HEK293 (cell line): Measurements from ENCODE around the gene MCU.

Experiments used
- CTCF ChIA-PET: fragments of 350-600 bp; formaldehyde crosslinking; extraction: SDS; loops from one replicate; lab custom pipeline; 2021; ENCODE audit warnings: antibody characterized with exemption; lab: Yijun Ruan, JAX
- POLR2A ChIA-PET: fragments of 300-600 bp; formaldehyde crosslinking; extraction: SDS; loops from one replicate; lab custom pipeline; 2020; ENCODE audit warnings: antibody characterized with exemption, inconsistent platforms; lab: Yijun Ruan, JAX
- H3K27ac ChIP-seq: fragments of 200-500 bp; sonication (Bioruptor generic); 2 replicates; pipeline ENCODE4 v1.5.1; 2014; ENCODE audit warnings: low read depth, low read length, control low read depth, inconsistent platforms; ENCODE audit errors: extremely low read depth
- H3K36me3 ChIP-seq, 2 experiments: fragments of 200-500 bp in 1 of 2; sonication (Bioruptor generic) in 1 of 2; 1 replicate in 1 of 2; 2 replicates in 1 of 2; pipeline ENCODE4 v1.5.1; 2014 to 2017; ENCODE audit warnings: inconsistent platforms in 2 of 2, low read length in 2 of 2; ENCODE audit not compliant: control insufficient read depth in 2 of 2, insufficient read depth in 1 of 2
- H3K4me1 ChIP-seq: fragments of 200-500 bp; sonication (Bioruptor generic); 2 replicates; pipeline ENCODE4 v1.5.1; 2014; ENCODE audit warnings: mild to moderate bottlenecking, low read length, inconsistent platforms; ENCODE audit not compliant: control insufficient read depth, insufficient read depth
- H3K4me3 ChIP-seq: 2 replicates; pipeline ENCODE4 v1.5.1; 2011; ENCODE audit warnings: low read depth, mild to moderate bottlenecking, control low read depth, low read length, moderate library complexity
- H3K9me3 ChIP-seq: fragments of 200-500 bp; sonication (Bioruptor generic); 2 replicates; pipeline ENCODE4 v1.5.1; 2014; ENCODE audit warnings: low read depth, low read length, inconsistent platforms; ENCODE audit not compliant: control insufficient read depth, insufficient read depth
- BCL6B ChIP-seq: fragments of 450-650 bp; formaldehyde crosslinking; IDR thresholded peaks from 2 replicates; pipeline ENCODE4 v1.5.1; 2017; ENCODE audit warnings: missing biosample characterization, missing genetic modification characterization
- GLIS2 ChIP-seq: fragments of 450-650 bp; formaldehyde crosslinking; IDR thresholded peaks from 2 replicates; pipeline ENCODE4 v1.5.1; 2016; ENCODE audit warnings: missing biosample characterization, missing genetic modification characterization
- SALL2 ChIP-seq: fragments of 450-650 bp; formaldehyde crosslinking; IDR thresholded peaks from 2 replicates; pipeline ENCODE4 v1.5.0; 2017; ENCODE audit warnings: missing biosample characterization, mild to moderate bottlenecking, missing genetic modification characterization, borderline replicate concordance
- SP3 ChIP-seq: fragments of 450-650 bp; formaldehyde crosslinking; IDR thresholded peaks from 2 replicates; pipeline ENCODE4 v1.5.1; 2016; ENCODE audit warnings: missing biosample characterization, missing genetic modification characterization
- WT1 ChIP-seq: fragments of 450-650 bp; formaldehyde crosslinking; IDR thresholded peaks from 2 replicates; pipeline ENCODE4 v1.5.1; 2016; ENCODE audit warnings: missing biosample characterization, missing genetic modification characterization
- ZBTB20 ChIP-seq: fragments of 450-650 bp; formaldehyde crosslinking; IDR thresholded peaks from 2 replicates; pipeline ENCODE4 v1.5.1; 2016; ENCODE audit warnings: missing biosample characterization, missing genetic modification characterization
- ZBTB48 ChIP-seq: fragments of 450-650 bp; formaldehyde crosslinking; IDR thresholded peaks from 2 replicates; pipeline ENCODE4 v1.5.1; 2016; ENCODE audit warnings: missing biosample characterization, missing genetic modification characterization
- ZBTB7A ChIP-seq: fragments of 450-650 bp; formaldehyde crosslinking; IDR thresholded peaks from 2 replicates; pipeline ENCODE4 v1.5.1; 2016; ENCODE audit warnings: low read depth, missing biosample characterization, missing genetic modification characterization
- ZBTB8A ChIP-seq: fragments of 450-650 bp; formaldehyde crosslinking; IDR thresholded peaks from 2 replicates; pipeline ENCODE4 v1.5.1; 2016; ENCODE audit warnings: missing biosample characterization, missing genetic modification characterization
- ZNF174 ChIP-seq: fragments of 450-650 bp; formaldehyde crosslinking; IDR thresholded peaks from 2 replicates; pipeline ENCODE4 v1.5.0; 2017; ENCODE audit warnings: missing biosample characterization, mild to moderate bottlenecking, missing genetic modification characterization
- ZNF175 ChIP-seq: fragments of 450-650 bp; formaldehyde crosslinking; IDR thresholded peaks from 2 replicates; pipeline ENCODE4 v1.5.1; 2016; ENCODE audit warnings: missing biosample characterization, missing genetic modification characterization
- ZNF26 ChIP-seq: fragments of 450-650 bp; formaldehyde crosslinking; IDR thresholded peaks from 2 replicates; pipeline ENCODE4 v1.5.1; 2016; ENCODE audit warnings: missing biosample characterization, missing genetic modification characterization
- ZNF341 ChIP-seq: fragments of 450-650 bp; formaldehyde crosslinking; IDR thresholded peaks from 2 replicates; pipeline ENCODE4; 2016; ENCODE audit warnings: low read depth, missing biosample characterization, missing genetic modification characterization
- ZNF366 ChIP-seq: fragments of 450-650 bp; formaldehyde crosslinking; conservative IDR thresholded peaks from 2 replicates; pipeline ENCODE4 v1.5.1; 2016; ENCODE audit warnings: missing biosample characterization, missing genetic modification characterization
- ZNF416 ChIP-seq: fragments of 450-650 bp; formaldehyde crosslinking; IDR thresholded peaks from 2 replicates; pipeline ENCODE4 v1.5.1; 2016; ENCODE audit warnings: missing biosample characterization, missing genetic modification characterization
- ZNF433 ChIP-seq: fragments of 450-650 bp; formaldehyde crosslinking; IDR thresholded peaks from 2 replicates; pipeline ENCODE4 v1.5.1; 2016; ENCODE audit warnings: missing biosample characterization, missing genetic modification characterization, low read depth
- ZNF549 ChIP-seq: fragments of 450-650 bp; IDR thresholded peaks from 2 replicates; pipeline ENCODE4 v1.5.1; 2018; ENCODE audit warnings: missing biosample characterization, missing genetic modification characterization, mild to moderate bottlenecking, inconsistent platforms, moderate library complexity
- ZNF658 ChIP-seq: fragments of 450-650 bp; formaldehyde crosslinking; IDR thresholded peaks from 2 replicates; pipeline ENCODE4; 2016; ENCODE audit warnings: missing biosample characterization, missing genetic modification characterization
- ZNF777 ChIP-seq: fragments of 450-650 bp; formaldehyde crosslinking; IDR thresholded peaks from 2 replicates; pipeline ENCODE4 v1.5.1; 2017; ENCODE audit warnings: missing biosample characterization, missing genetic modification characterization, borderline replicate concordance
- ZNF785 ChIP-seq: fragments of 450-650 bp; formaldehyde crosslinking; IDR thresholded peaks from 2 replicates; pipeline ENCODE4 v1.5.1; 2016; ENCODE audit warnings: missing biosample characterization, missing genetic modification characterization
- ZNF792 ChIP-seq: fragments of 450-650 bp; formaldehyde crosslinking; IDR thresholded peaks from 2 replicates; pipeline ENCODE4 v1.5.1; 2016; ENCODE audit warnings: missing biosample characterization, missing genetic modification characterization
- ZNF837 ChIP-seq: fragments of 450-650 bp; formaldehyde crosslinking; IDR thresholded peaks from 2 replicates; pipeline ENCODE4 v1.5.1; 2016; ENCODE audit warnings: missing biosample characterization, missing genetic modification characterization
- ZSCAN16 ChIP-seq: fragments of 450-650 bp; formaldehyde crosslinking; IDR thresholded peaks from 2 replicates; pipeline ENCODE4 v1.5.1; 2016; ENCODE audit warnings: missing biosample characterization, missing genetic modification characterization
- TF ChIP-seq, protein P1 (sequence below): fragments of 450-650 bp; formaldehyde crosslinking; IDR thresholded peaks from 2 replicates; pipeline ENCODE4 v1.5.1; 2016; ENCODE audit warnings: missing biosample characterization, missing genetic modification characterization
- TF ChIP-seq, protein P2 (sequence below): fragments of 450-650 bp; formaldehyde crosslinking; IDR thresholded peaks from 2 replicates; pipeline ENCODE4 v1.5.1; 2016; ENCODE audit warnings: missing biosample characterization, missing genetic modification characterization, borderline replicate concordance

The MCU gene

GRCh38 chr10:72881291-72881690 lies 189.3 kb downstream of the MCU start:
- Histone ChIP-seq H3K4me3 (no peak overlapping the region), H3K9me3 (no peaks in the 10 kb centered on the region), H3K36me3 (peaks cover 0 to 12% of the 10 kb centered on the region in 2 experiments; a peak in 2 of 3 replicates), H3K4me1 (no peaks in the 10 kb centered on the region), H3K27ac (no peak overlapping the region)
- TF ChIP-seq, protein P1, sequence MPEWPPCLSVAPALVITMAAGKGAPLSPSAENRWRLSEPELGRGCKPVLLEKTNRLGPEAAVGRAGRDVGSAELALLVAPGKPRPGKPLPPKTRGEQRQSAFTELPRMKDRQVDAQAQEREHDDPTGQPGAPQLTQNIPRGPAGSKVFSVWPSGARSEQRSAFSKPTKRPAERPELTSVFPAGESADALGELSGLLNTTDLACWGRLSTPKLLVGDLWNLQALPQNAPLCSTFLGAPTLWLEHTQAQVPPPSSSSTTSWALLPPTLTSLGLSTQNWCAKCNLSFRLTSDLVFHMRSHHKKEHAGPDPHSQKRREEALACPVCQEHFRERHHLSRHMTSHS = no peak
- TF ChIP-seq ZBTB7A (tag by site-specific recombination) = no peak
- no peak for TF ChIP-seq ZBTB8A (tag by site-specific recombination)
- no peak for TF ChIP-seq ZNF777
- no peak for TF ChIP-seq ZNF175 (tag by site-specific recombination)
- no peak for TF ChIP-seq ZNF416 (tag by site-specific recombination)
- CTCF ChIA-PET = no interaction called here
- POLR2A ChIA-PET = no interaction called here

DNA sequence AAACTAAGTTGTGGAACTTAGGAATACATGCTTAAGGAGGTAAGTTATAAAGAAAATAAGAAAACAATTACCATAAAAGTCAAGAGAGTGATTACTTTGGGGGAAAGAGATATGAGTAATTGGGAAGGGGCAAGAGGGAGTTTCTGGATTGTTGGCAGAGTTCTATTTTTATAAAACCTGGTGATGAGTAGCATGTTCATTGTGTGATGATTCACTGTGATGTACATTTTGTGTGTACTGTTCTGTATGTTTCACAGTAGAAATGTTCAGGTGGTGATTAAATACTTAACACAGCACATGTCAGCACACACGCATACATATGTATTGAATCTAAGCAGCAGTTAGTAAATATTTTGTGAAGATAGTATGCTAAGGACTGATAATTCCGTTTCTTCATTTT lies 191.9 kb downstream of the MCU start:
- H3K36me3 ChIP-seq = peaks cover 0 to 18% of the 10 kb centered on the region in 2 experiments; a peak in 1 of 3 replicates
- no peak for TF ChIP-seq ZNF837 (tag by site-specific recombination)
- TF ChIP-seq, all 188 proteins: peak for 0

DNA sequence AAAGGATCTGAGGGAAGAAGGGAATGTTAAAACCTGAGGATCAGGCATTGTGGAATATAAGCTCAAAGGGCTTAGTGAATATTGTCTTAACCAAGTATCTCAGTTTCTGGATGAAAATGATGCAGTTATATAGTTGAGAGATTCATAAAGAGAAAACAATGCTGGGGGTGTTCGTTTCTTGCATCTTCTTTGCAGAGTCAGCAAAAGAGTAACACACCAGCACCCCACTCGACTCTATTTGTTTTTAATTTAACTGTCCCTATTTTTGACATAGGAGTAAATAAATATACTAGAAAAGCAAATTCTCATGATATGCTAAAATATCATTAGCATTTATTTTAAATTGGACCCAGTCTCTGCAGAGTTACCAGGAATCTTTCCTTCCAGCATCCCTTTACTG lies 194.0 kb downstream of the MCU start:
- H3K27ac ChIP-seq = no peak overlapping the region
- TF ChIP-seq ZSCAN16 (tag by site-specific recombination) = no peak
- TF ChIP-seq ZNF366 = no peak
- TF ChIP-seq ZNF792 (tag by site-specific recombination) = no peak
- no peak for TF ChIP-seq SP3 (tag by site-specific recombination)
- TF ChIP-seq ZNF341 (tag by site-specific recombination) = no peak
- no peak for TF ChIP-seq ZNF433
- no peak for TF ChIP-seq GLIS2
- no peaks in the 10 kb centered on the region; the same call in 1 of the 2 replicates for H3K4me1 ChIP-seq
- no peaks in the 10 kb centered on the region for H3K9me3 ChIP-seq
- peaks cover 0 to 18% of the 10 kb centered on the region in 2 experiments; a peak in 1 of 3 replicates for H3K36me3 ChIP-seq
- ChIA-PET CTCF (interaction anchor here (0.6 to 0.7 kb wide), 2 partner anchors 173 to 484 kb away, joined by 4 to 6 read pairs; no protein-coding TSS in a partner anchor), POLR2A (no interaction called here)
- no peak overlapping the region for H3K4me3 ChIP-seq

More for the DNA sequence above, 191.9 kb downstream of the MCU start:
- POLR2A ChIA-PET = no interaction called here
- H3K27ac ChIP-seq = no peak overlapping the region
- CTCF ChIA-PET = interaction anchor here (0.5 kb wide), 1 partner anchor 104 kb away, joined by 3 read pairs; no protein-coding TSS in a partner anchor
- no peak overlapping the region for H3K4me3 ChIP-seq
- H3K4me1 ChIP-seq = no peaks in the 10 kb centered on the region
- no peaks in the 10 kb centered on the region for H3K9me3 ChIP-seq

DNA sequence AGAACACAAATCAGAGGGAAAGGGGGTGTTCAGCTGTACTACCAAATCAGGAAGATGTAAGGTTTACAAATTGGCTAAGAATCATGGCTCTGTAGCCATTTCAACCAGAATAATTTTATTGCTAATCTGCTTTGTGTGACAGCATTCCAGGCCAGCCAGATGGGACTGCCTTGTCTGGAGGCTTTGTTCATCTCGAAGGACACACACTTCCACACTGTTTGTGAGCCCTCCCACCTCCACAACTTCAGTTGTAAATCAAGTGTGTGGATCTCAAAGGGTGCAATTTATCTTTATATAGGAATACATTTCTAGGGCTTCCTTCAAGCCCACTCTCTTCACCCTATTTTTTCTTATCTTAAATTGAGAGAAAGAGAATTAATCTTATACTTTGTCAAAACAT lies 194.7 kb downstream of the MCU start:
- CTCF ChIA-PET = interaction anchor here (0.6 to 0.7 kb wide), 2 partner anchors 173 to 485 kb away, joined by 4 to 6 read pairs; no protein-coding TSS in a partner anchor
- Histone ChIP-seq H3K4me1 (no peaks in the 10 kb centered on the region; the same call in 1 of the 2 replicates), H3K9me3 (no peaks in the 10 kb centered on the region), H3K4me3 (no peak overlapping the region), H3K27ac (no peak overlapping the region), H3K36me3 (peaks cover 0 to 18% of the 10 kb centered on the region in 2 experiments; a peak in 1 of 3 replicates)
- POLR2A ChIA-PET = no interaction called here
- TF ChIP-seq SALL2 (tag by site-specific recombination) (no peak), ZNF174 (tag by site-specific recombination) (no peak), ZNF549 (tag by site-specific recombination) (no peak), ZNF785 (tag by site-specific recombination) (no peak), ZBTB48 (tag by site-specific recombination) (no peak), BCL6B (no peak), ZNF26 (tag by site-specific recombination) (no peak), ZNF658 (tag by site-specific recombination) (no peak), WT1 (tag by site-specific recombination) (no peak), ZBTB20 (no peak)
- TF ChIP-seq, protein P2, sequence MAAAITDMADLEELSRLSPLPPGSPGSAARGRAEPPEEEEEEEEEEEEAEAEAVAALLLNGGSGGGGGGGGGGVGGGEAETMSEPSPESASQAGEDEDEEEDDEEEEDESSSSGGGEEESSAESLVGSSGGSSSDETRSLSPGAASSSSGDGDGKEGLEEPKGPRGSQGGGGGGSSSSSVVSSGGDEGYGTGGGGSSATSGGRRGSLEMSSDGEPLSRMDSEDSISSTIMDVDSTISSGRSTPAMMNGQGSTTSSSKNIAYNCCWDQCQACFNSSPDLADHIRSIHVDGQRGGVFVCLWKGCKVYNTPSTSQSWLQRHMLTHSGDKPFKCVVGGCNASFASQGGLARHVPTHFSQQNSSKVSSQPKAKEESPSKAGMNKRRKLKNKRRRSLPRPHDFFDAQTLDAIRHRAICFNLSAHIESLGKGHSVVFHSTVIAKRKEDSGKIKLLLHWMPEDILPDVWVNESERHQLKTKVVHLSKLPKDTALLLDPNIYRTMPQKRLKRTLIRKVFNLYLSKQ (tag by site-specific recombination) = no peak
